22Rv1 (cell line): ENCODE data around the gene EHD4.

Experiments used
- H3K27ac ChIP-seq: fragments of 450-650 bp; 2 replicates; pipeline ENCODE4 v1.5.1; 2017
- ZFX ChIP-seq: fragments of 450-650 bp; IDR thresholded peaks from 2 replicates; pipeline ENCODE4 v1.6.1; 2017; ENCODE audit warnings: antibody characterized with exemption, borderline replicate concordance
- TF ChIP-seq, protein P1 (sequence below): fragments of 450-650 bp; IDR thresholded peaks from 2 replicates; pipeline ENCODE4 v1.5.1; 2017; ENCODE audit warnings: mild to moderate bottlenecking

EHD4 gene

GRCh38 chr15:41945221-41945620 is 27.1 kb downstream of the EHD4 start:
- no peak for TF ChIP-seq ZFX
- no peak overlapping the region for H3K27ac ChIP-seq

DNA sequence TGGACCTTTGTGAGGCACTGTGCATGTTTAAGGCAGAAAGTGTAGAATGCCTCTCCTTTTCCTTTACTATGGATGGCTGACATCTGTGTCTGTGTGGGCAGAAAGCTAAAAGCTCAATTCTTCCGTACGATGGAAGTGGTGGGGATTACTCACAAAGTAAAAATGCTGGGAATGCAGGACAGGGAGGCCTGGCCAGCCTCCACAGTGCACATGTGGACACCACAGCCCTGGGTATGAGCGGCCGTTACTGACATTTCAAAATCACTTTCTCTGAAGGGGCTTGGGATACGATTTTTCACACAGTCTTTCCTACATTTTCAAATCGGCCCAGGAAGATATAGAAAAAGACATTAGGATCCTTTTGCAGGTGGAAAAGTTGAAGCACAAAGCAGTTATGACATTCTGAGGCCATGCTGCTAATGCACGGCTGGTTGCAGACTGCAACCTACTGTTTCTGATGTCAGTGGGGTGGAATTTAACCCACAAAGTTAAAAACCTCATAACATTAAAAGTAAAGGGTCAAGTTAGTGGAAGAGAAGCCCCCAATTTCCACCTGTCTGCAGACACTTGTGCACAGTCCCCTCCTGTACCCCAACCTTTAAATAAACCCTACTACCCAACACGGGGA is 27.9 kb downstream of the EHD4 start:
- TF ChIP-seq ZFX, result no peak
- TF ChIP-seq, protein P1, sequence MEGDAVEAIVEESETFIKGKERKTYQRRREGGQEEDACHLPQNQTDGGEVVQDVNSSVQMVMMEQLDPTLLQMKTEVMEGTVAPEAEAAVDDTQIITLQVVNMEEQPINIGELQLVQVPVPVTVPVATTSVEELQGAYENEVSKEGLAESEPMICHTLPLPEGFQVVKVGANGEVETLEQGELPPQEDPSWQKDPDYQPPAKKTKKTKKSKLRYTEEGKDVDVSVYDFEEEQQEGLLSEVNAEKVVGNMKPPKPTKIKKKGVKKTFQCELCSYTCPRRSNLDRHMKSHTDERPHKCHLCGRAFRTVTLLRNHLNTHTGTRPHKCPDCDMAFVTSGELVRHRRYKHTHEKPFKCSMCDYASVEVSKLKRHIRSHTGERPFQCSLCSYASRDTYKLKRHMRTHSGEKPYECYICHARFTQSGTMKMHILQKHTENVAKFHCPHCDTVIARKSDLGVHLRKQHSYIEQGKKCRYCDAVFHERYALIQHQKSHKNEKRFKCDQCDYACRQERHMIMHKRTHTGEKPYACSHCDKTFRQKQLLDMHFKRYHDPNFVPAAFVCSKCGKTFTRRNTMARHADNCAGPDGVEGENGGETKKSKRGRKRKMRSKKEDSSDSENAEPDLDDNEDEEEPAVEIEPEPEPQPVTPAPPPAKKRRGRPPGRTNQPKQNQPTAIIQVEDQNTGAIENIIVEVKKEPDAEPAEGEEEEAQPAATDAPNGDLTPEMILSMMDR, result no peak
- H3K27ac ChIP-seq, result no peak overlapping the region

- no peak overlapping the region for H3K27ac ChIP-seq
- TF ChIP-seq ZFX, result no peak
- TF ChIP-seq, protein P1, result no peak
Observed at GRCh38 chr15:41943543-41944312, 28.6 kb downstream of the EHD4 start.

DNA sequence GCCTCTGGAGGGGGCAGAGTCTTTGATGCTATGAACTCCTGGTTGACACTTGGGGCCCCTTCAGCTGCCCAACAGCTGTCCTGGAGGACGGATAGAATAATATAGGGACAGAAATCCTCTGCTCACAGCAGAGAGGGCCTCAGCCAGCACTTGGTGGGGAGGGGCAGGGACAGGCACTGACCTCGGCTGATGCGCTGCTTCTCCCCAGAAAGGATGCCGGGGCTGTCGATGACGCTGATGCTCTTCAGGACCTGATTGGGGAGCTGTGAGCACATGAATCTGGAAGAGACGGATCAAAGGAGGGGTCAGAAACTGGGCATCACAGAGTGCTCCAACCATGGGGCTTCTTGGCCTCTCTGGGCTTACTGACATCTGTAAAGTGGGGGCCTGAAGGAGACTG is 29.5 kb downstream of the EHD4 start:
- no peak overlapping the region for H3K27ac ChIP-seq

DNA sequence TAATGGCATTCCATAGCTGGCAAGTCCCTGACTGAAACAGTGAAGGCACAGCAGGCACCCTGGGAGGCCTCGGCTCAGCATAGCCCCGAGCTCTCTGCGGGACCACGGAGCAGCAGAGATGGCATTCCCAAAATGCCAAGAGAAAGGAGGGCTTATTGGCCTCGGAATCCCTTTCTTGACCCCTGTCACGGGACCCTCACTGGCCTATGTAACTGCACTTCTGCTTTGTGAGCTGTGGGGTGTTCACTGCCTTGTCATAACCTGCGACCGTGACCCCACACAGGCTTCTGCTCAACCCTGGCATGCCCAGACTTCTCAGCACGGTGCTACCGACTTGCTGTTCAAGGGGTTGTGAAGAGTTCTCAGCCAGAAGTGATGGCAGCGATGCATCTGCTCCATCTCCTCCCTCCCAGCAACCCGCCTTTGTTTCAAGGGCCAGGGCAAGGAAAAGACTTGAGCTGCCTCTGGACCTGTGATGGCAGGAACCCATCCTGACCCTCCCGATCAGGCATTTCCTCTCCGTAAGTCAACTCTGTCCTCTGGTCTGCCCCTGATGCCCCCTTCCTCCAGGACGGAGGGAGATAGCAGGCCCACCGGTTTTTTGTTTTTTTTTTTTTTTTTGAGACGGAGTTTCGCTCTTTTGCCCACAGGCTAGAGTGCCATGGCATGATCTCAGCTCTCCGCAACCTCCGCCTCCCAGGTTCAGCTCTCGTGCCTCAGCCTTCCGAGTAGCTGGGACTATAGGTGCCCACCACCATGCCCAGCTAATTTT is 30.5 kb downstream of the EHD4 start:
- no peak overlapping the region for H3K27ac ChIP-seq
- TF ChIP-seq, protein P1, result no peak
- no peak for TF ChIP-seq ZFX

More for the DNA sequence above, 29.5 kb downstream of the EHD4 start:
- TF ChIP-seq, protein P1, result no peak
- TF ChIP-seq ZFX, result no peak

- TF ChIP-seq, protein P1, result no peak
- no peak for TF ChIP-seq ZFX
- no peak overlapping the region for H3K27ac ChIP-seq
Observed at GRCh38 chr15:41940441-41940857, 31.9 kb downstream of the EHD4 start.

DNA sequence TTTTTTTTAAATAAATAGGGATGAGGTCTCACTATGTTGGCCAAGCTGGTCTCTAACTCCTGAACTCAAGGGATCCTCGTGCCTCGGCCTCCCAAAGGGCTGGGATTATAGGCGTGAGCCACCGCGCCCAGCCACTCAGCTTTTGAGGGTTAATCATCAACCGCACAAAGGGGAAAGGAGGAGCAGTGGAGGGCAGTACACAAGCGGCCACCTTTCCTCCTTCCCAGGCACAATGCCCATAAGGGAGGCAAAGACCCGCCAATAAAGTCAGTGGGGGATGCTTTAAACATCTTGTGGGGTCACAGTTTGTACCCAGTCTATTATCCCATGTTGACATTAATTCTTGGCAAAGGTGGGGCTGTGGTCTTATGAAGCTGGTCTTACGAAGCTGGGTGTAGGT is 32.4 kb downstream of the EHD4 start:
- no peak overlapping the region for H3K27ac ChIP-seq
- no peak for TF ChIP-seq ZFX
- TF ChIP-seq, protein P1, result no peak
